ENCODE measurements around the gene CFAP58.
A peak's percentile ranks its signal among the peaks of the same experiment; 100 is the strongest.

Gene CFAP58

GRCh38 chr10:104332243-104333031 is 21.2 kb upstream of the CFAP58 start:
- H3K4me3 ChIP-seq (ENCODE audit: low read depth, low read length) = no peak overlapping the region
- TF ChIP-seq CTCF (IDR thresholded peaks at IDR 0.05; ENCODE audit: control insufficient read depth, extremely low read depth, insufficient read depth) = no peak
- DNase-seq (ENCODE audit: low read depth) = no peak

- no peak for TF ChIP-seq CTCF (IDR thresholded peaks at IDR 0.05; ENCODE audit: control insufficient read depth, extremely low read depth, insufficient read depth)
- DNase-seq (ENCODE audit: low read depth) = no peak
- no peak overlapping the region for H3K4me3 ChIP-seq (ENCODE audit: low read depth, low read length)
Observed at GRCh38 chr10:104333032-104333727, 20.5 kb upstream of the CFAP58 start.

- TF ChIP-seq CTCF (IDR thresholded peaks at IDR 0.05; ENCODE audit: control insufficient read depth, extremely low read depth, insufficient read depth) = no peak
- H3K4me3 ChIP-seq (ENCODE audit: low read depth, low read length) = no peak overlapping the region
- DNase-seq (ENCODE audit: low read depth) = no peak
Observed at GRCh38 chr10:104333728-104334373, 19.8 kb upstream of the CFAP58 start.

GRCh38 chr10:104334561-104334960 is 19.1 kb upstream of the CFAP58 start:
- H3K4me3 ChIP-seq (ENCODE audit: low read depth, low read length) = no peak overlapping the region
- TF ChIP-seq CTCF (IDR thresholded peaks at IDR 0.05; ENCODE audit: control insufficient read depth, extremely low read depth, insufficient read depth) = no peak
- no peak for DNase-seq (ENCODE audit: low read depth)

- TF ChIP-seq CTCF (IDR thresholded peaks at IDR 0.05; ENCODE audit: control insufficient read depth, extremely low read depth, insufficient read depth) = no peak
- no peak overlapping the region for H3K4me3 ChIP-seq (ENCODE audit: low read depth, low read length)
- DNase-seq (ENCODE audit: low read depth) = no peak
Observed at GRCh38 chr10:104334965-104335650, 18.5 kb upstream of the CFAP58 start.

- TF ChIP-seq CTCF (IDR thresholded peaks at IDR 0.05; ENCODE audit: control insufficient read depth, extremely low read depth, insufficient read depth) = no peak
- no peak for DNase-seq (ENCODE audit: low read depth)
- peak overlapping the region; percentile 71 for H3K4me3 ChIP-seq (ENCODE audit: low read depth, low read length)
Observed at GRCh38 chr10:104336821-104337467, 16.7 kb upstream of the CFAP58 start.
